GM21717 (cell line): ENCODE measurements around the gene SLC25A38.

Experiments used
- ATAC-seq: cut with Tn5 transposase; IDR thresholded peaks from one replicate; pipeline ENCODE4 v1.9.1; 2021; ENCODE audit warnings: mild to moderate bottlenecking, moderate library complexity; ENCODE audit not compliant: unreplicated experiment

The SLC25A38 gene

DNA sequence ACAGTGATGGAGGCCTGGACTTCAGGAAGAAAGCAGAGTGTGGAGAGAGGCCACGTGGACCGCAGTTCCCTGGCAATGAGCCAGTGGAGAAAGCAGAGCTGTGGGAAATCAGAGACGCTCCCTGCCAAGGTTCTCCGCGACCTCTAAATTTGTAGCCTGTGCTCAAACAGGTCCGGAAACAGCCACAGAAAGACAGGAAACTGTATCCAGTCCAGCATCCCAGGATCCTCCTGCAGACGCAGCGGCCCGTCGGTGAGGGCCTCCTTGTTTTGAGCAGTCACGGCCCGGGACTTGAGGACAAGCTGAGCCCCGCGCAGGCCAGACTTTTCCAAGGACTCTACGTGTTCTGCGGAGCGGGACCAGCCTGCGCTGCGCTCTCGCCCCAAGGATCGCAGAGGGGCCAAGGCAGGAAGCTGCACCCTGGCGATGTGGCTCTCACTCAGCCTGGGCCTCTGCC is 45.6 kb downstream of the SLC25A38 start:
- no peak for ATAC-seq

DNA sequence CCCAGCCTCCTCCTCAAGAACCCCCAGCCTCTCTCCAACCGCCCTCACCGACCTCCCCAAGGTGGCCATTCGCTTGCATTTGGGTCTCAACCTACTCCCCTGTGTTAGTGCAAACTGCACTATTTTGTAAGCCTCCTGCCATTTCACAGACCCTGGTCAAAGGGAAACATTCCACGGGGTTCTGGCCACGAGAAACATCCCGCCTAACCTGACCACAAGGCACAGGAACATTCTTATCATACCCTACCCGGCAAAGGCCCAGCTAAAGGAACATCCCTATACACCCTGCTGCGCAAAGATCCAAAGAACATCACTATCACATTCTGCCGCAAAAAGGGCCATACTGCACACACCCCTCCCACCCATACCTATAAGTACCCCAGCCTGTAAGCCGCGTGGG is 46.3 kb downstream of the SLC25A38 start:
- no peak for ATAC-seq

DNA sequence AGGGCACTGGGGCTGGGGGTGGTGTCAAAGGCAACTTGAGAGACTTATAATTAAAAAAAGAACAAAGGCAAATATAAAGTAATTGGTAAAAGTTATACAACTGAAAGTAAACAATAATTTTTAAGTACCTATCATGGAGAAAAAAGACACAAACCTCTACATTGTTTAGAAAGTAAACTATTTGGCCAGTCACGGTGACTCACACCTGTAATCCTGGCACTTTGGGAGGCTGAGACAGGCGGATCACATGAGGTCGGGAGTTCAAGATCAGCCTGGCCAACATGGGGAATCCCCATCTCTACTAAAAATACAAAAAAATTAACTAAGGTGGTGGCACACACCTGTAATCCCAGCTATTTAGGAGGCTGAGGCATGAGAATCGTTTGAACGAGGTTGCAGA is 49.2 kb downstream of the SLC25A38 start:
- ATAC-seq = no peak

DNA sequence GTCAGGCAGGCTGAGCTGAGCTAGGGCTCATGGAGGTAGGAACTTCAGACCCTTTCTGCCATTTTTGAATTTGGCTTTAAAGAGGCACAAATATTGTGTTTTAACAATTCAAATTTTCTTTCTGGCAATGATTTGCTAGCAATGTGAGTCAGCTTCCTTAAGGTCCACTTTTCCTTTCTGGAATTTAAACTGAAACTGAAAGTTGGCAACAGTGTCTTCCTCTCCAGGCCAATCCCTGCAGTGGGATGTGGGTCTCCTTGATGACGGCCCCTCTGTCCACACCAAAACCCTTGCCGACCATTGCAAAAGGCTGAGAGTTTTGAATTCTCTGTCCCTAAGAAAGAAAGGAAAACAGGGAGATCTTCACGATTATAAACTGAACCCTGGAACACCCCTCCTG is 50.5 kb downstream of the SLC25A38 start:
- no peak for ATAC-seq

DNA sequence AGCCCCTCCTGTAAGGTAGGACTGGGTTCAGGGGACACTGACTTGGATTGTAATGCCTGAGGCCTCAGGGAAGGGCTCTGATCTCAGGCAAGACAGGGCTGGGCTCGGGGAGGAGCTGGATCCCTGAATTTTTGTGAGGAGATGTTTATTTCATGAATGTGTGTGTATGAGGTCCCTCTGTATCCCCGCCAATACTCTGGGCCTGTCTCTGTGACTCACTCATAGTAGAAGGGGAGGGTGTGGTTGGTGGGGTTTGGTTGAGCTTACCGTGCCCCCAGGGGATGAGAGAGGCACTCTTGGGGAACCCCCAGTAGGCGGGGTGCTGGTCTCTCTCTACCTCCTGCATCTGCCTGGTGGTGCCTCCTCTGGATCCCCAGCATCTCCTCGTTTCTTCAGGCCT is 51.4 kb downstream of the SLC25A38 start:
- ATAC-seq = no peak

DNA sequence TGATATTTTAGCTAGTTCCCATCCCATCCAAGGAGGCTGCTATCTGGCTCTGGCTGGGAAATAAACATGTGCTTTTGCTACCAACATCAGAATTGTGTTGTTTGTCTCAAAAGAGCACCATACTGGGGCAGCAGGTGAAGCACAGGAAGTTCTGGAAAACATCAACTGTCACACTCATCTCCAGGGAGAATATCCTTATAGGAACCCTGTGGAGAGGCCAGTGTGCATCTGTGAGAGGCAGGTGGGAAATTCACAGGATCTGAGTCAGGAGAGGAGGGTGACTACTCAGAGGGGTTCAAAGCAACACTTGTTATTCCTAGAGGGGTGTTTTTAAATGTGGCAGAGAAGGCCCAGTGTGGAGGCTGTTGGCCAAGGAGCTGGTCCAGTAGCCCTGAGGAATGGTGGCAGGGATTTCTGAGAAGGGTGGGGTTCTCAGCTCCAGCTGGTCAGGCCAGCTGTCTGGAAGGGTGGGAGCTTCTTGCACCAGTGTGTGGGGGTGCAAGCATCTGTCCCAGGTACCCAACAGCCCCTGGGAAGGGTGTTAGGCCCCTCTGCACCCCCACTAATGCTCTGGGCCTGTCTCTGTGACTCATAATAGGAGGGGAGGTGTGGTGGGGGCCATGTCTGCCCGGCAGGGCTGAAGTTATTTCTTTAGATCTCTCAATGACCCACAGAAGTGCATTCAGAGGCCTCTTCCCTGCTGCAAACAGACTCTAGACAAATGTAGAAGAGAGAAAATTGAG is 52.0 kb downstream of the SLC25A38 start:
- no peak for ATAC-seq

DNA sequence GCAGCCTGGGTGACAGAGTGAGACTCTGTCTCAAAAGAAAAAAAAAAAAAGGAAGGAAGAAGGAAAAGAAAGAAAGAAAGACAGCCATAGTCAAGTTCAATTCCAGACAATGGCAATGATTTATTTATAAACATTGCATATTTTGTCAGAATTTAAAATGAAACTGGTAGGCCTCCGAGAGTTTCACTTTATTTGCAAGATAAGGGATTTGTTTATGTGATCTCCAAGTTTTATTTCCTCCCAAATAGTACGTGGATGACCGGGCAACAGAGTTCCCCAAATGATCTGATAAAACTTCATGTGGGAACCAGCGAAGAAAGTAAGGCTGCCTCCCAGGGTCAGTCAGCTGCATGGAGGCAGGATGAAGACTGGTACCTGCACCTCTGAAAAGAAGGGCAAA is 55.7 kb downstream of the SLC25A38 start:
- no peak for ATAC-seq

DNA sequence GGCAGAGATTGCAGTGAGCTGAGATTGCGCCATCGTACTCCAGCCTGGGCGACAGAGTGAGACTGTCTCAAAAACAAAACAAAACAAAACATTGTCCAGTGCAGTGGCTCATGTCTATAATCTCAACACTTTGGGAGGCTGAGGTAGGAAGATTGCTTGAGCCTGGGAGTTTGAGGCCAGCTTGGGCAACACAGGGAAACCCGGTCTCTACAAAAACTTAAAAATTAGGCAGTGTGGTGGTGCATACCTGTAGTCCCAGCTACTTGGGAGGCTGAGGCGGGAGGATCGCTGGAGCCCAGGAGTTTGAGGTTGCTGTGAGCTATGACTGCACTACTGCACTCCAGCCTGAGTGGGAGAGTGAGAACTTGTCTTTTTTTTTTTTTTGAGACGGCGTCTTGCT is 57.1 kb downstream of the SLC25A38 start:
- ATAC-seq = no peak

DNA sequence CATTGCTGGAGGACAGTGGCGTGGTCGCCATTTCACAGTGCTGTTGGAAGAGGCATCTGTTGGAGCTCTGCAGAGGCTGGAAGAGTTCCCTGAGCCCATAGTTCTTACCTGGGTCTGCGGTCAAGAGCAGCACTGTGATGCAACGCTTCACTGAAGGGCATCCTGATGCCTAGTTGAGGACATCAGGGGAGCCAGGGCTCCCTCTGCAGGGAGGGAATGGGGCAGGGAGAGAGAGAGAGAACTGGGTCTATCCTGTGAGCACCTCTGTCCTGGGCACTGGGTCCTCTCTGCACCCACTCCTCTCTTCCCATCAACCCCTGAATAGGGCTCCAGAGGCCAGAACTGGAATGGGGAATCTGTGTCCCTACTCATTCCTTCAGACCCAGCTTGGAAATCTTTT is 60.4 kb downstream of the SLC25A38 start:
- no peak for ATAC-seq

DNA sequence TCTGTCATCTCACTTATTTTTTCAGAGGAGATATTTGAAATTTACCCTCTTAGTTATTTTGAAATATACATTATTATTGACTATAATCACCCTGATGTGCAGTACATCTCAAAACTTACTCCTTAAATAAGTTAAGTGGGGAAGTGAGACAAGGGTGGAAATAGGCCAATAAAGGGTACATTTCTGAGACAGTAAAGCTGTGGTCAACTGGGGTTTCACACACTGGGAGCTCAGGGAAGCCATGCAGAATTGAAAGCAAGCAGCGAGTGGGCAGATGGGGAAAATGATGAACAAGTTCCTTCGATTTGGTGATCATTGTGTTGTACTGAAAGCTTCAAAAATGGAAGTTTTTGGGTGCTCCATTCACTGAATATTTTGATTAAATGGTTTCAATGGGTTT is 62.8 kb downstream of the SLC25A38 start:
- no peak for ATAC-seq

DNA sequence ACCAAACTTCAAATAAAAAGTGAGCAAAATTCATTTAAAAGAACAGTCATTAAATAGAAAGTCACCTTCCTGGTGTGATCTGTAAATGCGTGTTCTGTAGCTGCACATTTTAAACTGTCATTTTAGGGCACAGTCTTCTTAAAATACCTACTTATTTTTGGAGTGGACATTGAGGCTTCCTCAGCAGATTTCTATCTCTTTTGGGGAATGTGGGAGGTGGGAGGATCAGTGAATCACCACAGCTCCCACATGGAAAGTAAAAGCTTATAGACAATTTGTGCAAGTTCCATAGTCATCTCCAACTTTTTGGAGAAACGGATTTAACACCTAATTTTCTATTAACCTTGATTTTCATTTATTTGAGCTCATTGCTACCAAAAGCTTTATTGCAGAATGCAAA is 63.3 kb downstream of the SLC25A38 start:
- no peak for ATAC-seq
